HG03558 (cell line): ENCODE data around the gene ACTR5.
"Not testable (repeated sequence)": the region's sequence is repeated elsewhere in the genome, so short reads cannot be mapped to it uniquely, and the experiment has no call there.

Source experiments
- ATAC-seq: cut with Tn5 transposase; IDR thresholded peaks from one replicate; pipeline ENCODE4 v1.9.1; 2021; ENCODE audit warnings: moderate number of reproducible peaks; ENCODE audit not compliant: unreplicated experiment; ENCODE audit errors: extremely low read depth

Gene ACTR5

GRCh38 chr20:38799203-38799602 lies 50.9 kb downstream of the ACTR5 start:
- ATAC-seq, result no peak

GRCh38 chr20:38800882-38801281 lies 52.6 kb downstream of the ACTR5 start:
- no peak for ATAC-seq

- ATAC-seq, result no peak
These were observed 56.0 kb downstream of the ACTR5 start for GRCh38 chr20:38804221-38804620.

GRCh38 chr20:38804682-38805501 lies 56.6 kb downstream of the ACTR5 start:
- no peak for ATAC-seq

GRCh38 chr20:38805502-38805957 lies 57.3 kb downstream of the ACTR5 start, which contains the start of gene PPP1R16B:
Gene PPP1R16B (plus strand): TSS chr20:38805697. CDS start chr20:38835926, 30,229 bp downstream.
- ATAC-seq, result no peak

DNA sequence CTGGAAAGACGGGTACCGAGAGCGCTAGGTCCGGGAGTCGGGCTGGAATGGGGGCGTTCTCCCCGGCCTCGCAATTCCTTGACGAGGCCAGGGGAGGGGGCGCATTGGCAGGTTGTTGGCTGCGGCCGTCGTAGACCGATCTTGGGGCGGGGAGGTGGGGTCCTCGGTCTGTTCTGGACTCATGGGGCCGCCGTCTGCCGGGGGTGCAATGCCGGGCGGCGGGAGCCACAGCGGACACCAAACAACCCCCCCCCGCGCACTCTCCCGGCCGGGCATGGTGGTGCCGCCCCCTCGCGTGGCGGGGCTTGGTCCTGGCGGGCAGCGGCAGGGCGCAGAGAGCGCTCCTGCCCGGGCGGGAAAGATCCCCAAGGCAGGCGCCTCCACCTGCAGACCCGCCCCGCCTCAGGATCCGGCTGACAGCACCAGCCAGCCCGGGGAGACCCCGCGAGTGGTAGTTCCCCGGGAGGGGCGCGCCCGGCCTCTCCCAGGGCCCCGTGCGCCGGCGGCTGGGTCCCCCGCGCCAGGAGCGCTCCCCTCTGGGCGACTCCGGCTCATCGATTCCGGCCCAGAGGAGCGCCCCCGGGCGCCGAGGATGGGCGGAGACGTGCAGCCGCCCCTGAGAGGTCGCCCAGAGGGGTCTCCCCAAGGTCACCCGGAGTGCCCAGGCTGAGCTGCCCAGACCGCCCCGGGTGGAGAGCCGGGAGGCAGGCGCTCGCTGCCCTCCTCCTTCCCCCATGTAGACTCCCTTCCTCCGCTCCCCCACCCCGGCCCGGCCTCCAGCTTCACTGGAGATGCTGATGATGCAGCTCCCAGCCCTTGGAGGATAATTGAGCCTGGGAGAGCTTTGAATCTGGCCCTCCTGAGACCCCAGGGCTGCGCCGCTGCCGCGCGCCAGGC lies 57.9 kb downstream of the ACTR5 start:
- no peak for ATAC-seq

- no peak for ATAC-seq
These were observed 58.8 kb downstream of the ACTR5 start for GRCh38 chr20:38806855-38807655.

- no peak for ATAC-seq
These were observed 61.7 kb downstream of the ACTR5 start for GRCh38 chr20:38809942-38810341.

GRCh38 chr20:38810926-38811630 lies 62.8 kb downstream of the ACTR5 start:
- ATAC-seq, result no peak

DNA sequence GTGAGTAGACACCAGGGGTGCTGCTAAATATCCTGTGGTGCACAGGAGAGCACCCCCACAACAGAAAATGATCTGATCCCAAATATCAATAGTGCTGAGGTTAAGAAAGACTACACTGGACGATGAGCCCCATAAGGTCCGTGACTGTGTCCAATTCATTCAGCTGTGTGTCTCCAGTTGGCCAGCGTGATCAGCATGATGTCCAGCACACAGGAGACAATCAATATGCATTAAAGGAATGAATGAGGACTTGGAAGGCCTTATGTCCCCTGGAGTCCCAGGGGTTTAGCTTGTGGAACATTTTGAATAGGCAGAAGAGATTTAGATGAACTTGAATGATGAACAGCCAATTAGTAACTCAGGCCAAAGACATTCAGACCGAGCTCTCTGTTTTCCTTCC lies 63.5 kb downstream of the ACTR5 start:
- ATAC-seq, result no peak

DNA sequence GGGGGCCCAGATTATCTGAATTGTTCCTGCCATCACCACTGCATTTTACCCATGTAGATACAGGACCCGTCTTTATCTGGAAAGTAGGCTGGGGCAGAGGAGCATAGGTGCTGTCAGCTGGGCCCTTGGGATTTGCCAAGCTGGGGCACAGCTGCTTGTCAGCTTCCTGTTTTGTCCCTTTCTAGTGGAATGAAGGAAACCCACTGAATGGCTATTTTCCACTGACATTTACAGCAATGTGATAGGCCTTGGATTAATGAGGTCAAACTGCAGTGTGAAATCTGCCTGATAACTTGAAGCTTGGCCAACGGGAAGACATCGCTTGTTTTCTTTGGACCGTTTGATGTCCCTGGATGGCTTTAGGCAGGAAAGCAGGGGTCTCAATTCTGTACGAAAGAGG lies 63.9 kb downstream of the ACTR5 start:
- ATAC-seq, result no peak

DNA sequence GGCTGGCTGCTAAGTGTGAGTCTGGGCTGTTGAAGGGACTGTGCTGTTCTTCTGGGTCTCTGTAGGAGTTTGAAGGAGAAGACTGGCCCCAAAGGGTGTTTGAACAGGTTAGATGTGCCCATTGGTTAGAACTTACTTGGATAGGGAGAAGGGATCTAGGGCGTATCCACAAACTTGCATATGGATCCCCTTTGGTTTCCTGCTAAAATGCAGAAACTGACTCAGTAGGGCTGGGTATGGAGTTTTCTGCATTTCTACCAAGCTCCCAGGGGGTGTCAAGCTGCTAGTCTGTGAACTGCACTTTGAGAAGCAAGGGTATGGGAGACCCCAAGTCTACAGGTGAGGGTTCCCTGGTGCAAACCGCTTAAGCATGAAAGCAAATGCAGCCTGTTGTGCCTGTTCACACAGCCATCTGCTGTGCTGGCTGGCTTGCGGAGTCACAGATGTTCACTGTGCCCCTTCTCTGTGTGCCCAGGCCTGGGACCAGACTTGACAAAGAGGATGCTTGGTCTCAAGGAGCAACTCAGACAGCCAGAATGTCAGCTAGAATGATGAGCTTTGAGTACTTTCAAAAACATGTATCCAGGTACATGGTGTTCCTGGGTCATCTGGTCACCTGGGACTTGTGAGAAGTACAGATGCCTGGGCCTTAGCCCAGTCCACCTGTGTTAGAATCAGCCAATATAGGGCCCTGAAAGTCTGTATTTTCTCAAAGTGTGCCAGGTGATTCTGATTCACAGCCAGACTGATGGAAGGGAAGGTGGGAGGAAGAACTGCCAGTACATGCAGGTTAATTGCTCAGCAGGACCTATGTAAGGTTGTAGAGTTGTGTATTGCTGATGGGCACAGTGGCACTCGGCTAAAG lies 64.7 kb downstream of the ACTR5 start:
- no peak for ATAC-seq

DNA sequence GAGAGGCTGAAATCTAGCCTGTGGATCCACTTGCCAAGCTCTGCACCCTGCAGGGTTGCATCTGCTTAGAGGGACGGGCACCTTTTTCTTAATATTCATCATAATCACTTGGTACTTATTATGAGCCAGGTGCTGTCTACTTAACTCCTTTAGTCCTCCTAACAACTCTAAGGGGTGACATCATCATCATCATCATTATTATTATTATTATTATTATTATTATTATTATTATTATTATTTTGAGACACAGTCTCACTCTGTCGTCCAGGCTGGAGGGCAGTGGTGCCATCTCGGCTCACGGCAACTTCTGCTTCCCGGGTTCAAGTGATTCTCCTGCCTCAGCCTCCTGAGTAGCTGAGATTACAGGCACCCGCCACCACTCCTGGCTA lies 65.3 kb downstream of the ACTR5 start:
- not testable (repeated sequence) for ATAC-seq

DNA sequence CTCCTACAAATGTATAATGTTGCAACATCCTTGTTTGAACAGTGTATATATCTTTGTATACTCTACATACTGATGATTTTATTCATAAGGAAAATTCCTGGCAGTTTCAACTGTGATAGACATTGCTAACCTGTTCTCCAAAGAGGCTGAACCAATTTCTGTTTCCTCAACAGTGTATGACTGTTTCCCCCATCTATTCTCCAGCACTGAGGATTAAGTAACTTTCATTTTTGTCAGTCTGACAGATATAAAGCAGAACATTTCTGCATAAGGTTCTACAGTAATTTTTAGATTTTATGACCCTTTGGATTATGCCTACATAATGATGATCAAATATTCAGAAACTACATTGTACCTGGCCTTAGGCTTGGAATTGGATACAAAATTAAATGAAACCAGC lies 67.2 kb downstream of the ACTR5 start:
- ATAC-seq, result no peak

GRCh38 chr20:38818113-38819065 lies 70.1 kb downstream of the ACTR5 start:
- no peak for ATAC-seq
